Measurements from ENCODE around the gene SOX11.

SOX11 gene

GRCh38 chr2:5722236-5722635 lies 30.1 kb downstream of the SOX11 start:
- Histone ChIP-seq H3K36me3 (ENCODE audit: control insufficient read depth in 4 of 4, insufficient read depth in 4 of 4, low read length in 3 of 4) (no peaks in the 10 kb centered on the region), H3K4me1 (ENCODE audit: control extremely low read depth in 1 of 4, control insufficient read depth in 4 of 4, insufficient read depth in 4 of 4, low read length in 3 of 4) (peaks cover 0 to 8% (median 1%) of the 10 kb centered on the region in 4 experiments), H3K27me3 (replicated peaks in 2 of 5; ENCODE audit: control insufficient read depth in 4 of 5, insufficient read depth in 5 of 5, low read length in 4 of 5) (peaks cover 0 to 20% (median 9%) of the 10 kb centered on the region in 5 experiments), H3K4me3 (ENCODE audit: control insufficient read depth in 1 of 7, extremely low read depth in 1 of 7, insufficient read depth in 4 of 7, low read depth in 2 of 7, low read length in 6 of 7) (no peak overlapping the region), H3K27ac (ENCODE audit: insufficient read depth in 1 of 2, low read depth in 1 of 2, low read length in 2 of 2, poor library complexity in 1 of 2, severe bottlenecking in 2 of 2) (no peak overlapping the region), H3K9me3 (ENCODE audit: control extremely low read depth in 1 of 5, control insufficient read depth in 4 of 5, insufficient read depth in 2 of 5, low read depth in 1 of 5, low read length in 4 of 5) (peaks cover 0 to 2% (median 0%) of the 10 kb centered on the region in 5 experiments)
- ChIA-PET POLR2A (no interaction called here), CTCF (no interaction called here)
- WGBS (ENCODE audit: insufficient coverage), result 100% methylated on average over 2 of the region's 5 CpGs
- no peak for DNase-seq

- H3K9me3 ChIP-seq (ENCODE audit: control extremely low read depth in 1 of 5, control insufficient read depth in 4 of 5, insufficient read depth in 2 of 5, low read depth in 1 of 5, low read length in 4 of 5), result peaks cover 0 to 2% (median 0%) of the 10 kb centered on the region in 5 experiments
- H3K4me1 ChIP-seq (ENCODE audit: control extremely low read depth in 1 of 4, control insufficient read depth in 4 of 4, insufficient read depth in 4 of 4, low read length in 3 of 4), result peaks cover 0 to 8% (median 1%) of the 10 kb centered on the region in 4 experiments
- no peaks in the 10 kb centered on the region for H3K36me3 ChIP-seq (ENCODE audit: control insufficient read depth in 4 of 4, insufficient read depth in 4 of 4, low read length in 3 of 4)
- ChIA-PET POLR2A (no interaction called here), CTCF (no interaction called here)
- no peak overlapping the region for H3K4me3 ChIP-seq (ENCODE audit: control insufficient read depth in 1 of 7, extremely low read depth in 1 of 7, insufficient read depth in 4 of 7, low read depth in 2 of 7, low read length in 6 of 7)
- WGBS (ENCODE audit: insufficient coverage), result 97% methylated on average over 12 of the region's 17 CpGs
- H3K27me3 ChIP-seq (replicated peaks in 2 of 5; ENCODE audit: control insufficient read depth in 4 of 5, insufficient read depth in 5 of 5, low read length in 4 of 5), result peaks cover 0 to 17% (median 3%) of the 10 kb centered on the region in 5 experiments
- DNase-seq, result no peak
- no peak overlapping the region for H3K27ac ChIP-seq (ENCODE audit: insufficient read depth in 1 of 2, low read depth in 1 of 2, low read length in 2 of 2, poor library complexity in 1 of 2, severe bottlenecking in 2 of 2)
These were observed 31.9 kb downstream of the SOX11 start for GRCh38 chr2:5723791-5724735.

GRCh38 chr2:5725072-5725471 lies 32.9 kb downstream of the SOX11 start:
- H3K27ac ChIP-seq (ENCODE audit: insufficient read depth in 1 of 2, low read depth in 1 of 2, low read length in 2 of 2, poor library complexity in 1 of 2, severe bottlenecking in 2 of 2), result no peak overlapping the region
- H3K27me3 ChIP-seq (replicated peaks in 2 of 5; ENCODE audit: control insufficient read depth in 4 of 5, insufficient read depth in 5 of 5, low read length in 4 of 5), result peaks cover 0 to 15% (median 3%) of the 10 kb centered on the region in 5 experiments
- H3K9me3 ChIP-seq (ENCODE audit: control extremely low read depth in 1 of 5, control insufficient read depth in 4 of 5, insufficient read depth in 2 of 5, low read depth in 1 of 5, low read length in 4 of 5), result peaks cover 0 to 2% (median 0%) of the 10 kb centered on the region in 5 experiments
- WGBS (ENCODE audit: insufficient coverage), result 100% methylated on average over 1 of the region's 1 CpG
- no peak for DNase-seq
- ChIA-PET POLR2A (no interaction called here), CTCF (no interaction called here)
- peaks cover 0 to 8% (median 1%) of the 10 kb centered on the region in 4 experiments for H3K4me1 ChIP-seq (ENCODE audit: control extremely low read depth in 1 of 4, control insufficient read depth in 4 of 4, insufficient read depth in 4 of 4, low read length in 3 of 4)
- H3K4me3 ChIP-seq (ENCODE audit: control insufficient read depth in 1 of 7, extremely low read depth in 1 of 7, insufficient read depth in 4 of 7, low read depth in 2 of 7, low read length in 6 of 7), result no peak overlapping the region
- no peaks in the 10 kb centered on the region for H3K36me3 ChIP-seq (ENCODE audit: control insufficient read depth in 4 of 4, insufficient read depth in 4 of 4, low read length in 3 of 4)

- POLR2A ChIA-PET, result no interaction called here
- Histone ChIP-seq H3K4me3 (ENCODE audit: control insufficient read depth in 1 of 7, extremely low read depth in 1 of 7, insufficient read depth in 4 of 7, low read depth in 2 of 7, low read length in 6 of 7) (peak overlapping the region in 5 of 7 experiments; percentile 38 to 74 (median 53)), H3K27ac (ENCODE audit: insufficient read depth in 1 of 2, low read depth in 1 of 2, low read length in 2 of 2, poor library complexity in 1 of 2, severe bottlenecking in 2 of 2) (no peak overlapping the region), H3K36me3 (ENCODE audit: control insufficient read depth in 4 of 4, insufficient read depth in 4 of 4, low read length in 3 of 4) (no peaks in the 10 kb centered on the region), H3K9me3 (ENCODE audit: control extremely low read depth in 1 of 5, control insufficient read depth in 4 of 5, insufficient read depth in 2 of 5, low read depth in 1 of 5, low read length in 4 of 5) (peaks cover 0 to 2% (median 0%) of the 10 kb centered on the region in 5 experiments), H3K4me1 (ENCODE audit: control extremely low read depth in 1 of 4, control insufficient read depth in 4 of 4, insufficient read depth in 4 of 4, low read length in 3 of 4) (peaks cover 0 to 8% (median 1%) of the 10 kb centered on the region in 4 experiments), H3K27me3 (replicated peaks in 2 of 5; ENCODE audit: control insufficient read depth in 4 of 5, insufficient read depth in 5 of 5, low read length in 4 of 5) (peaks cover 0 to 11% (median 3%) of the 10 kb centered on the region in 5 experiments)
- CTCF ChIA-PET, result no interaction called here
- WGBS (ENCODE audit: insufficient coverage), result 4% methylated on average over 17 of the region's 23 CpGs
- DNase-seq, result peak; percentile 9 to 45 (median 22)
These were observed 33.7 kb downstream of the SOX11 start for GRCh38 chr2:5725794-5726463.

GRCh38 chr2:5727235-5727634 lies 35.1 kb downstream of the SOX11 start:
- CTCF ChIA-PET, result no interaction called here

GRCh38 chr2:5729416-5729815 lies 37.2 kb downstream of the SOX11 start:
- Histone ChIP-seq H3K36me3 (ENCODE audit: control insufficient read depth in 4 of 4, insufficient read depth in 4 of 4, low read length in 3 of 4) (no peaks in the 10 kb centered on the region), H3K9me3 (ENCODE audit: control extremely low read depth in 1 of 5, control insufficient read depth in 4 of 5, insufficient read depth in 2 of 5, low read depth in 1 of 5, low read length in 4 of 5) (peaks cover 0 to 2% (median 0%) of the 10 kb centered on the region in 5 experiments), H3K27me3 (replicated peaks in 2 of 5; ENCODE audit: control insufficient read depth in 4 of 5, insufficient read depth in 5 of 5, low read length in 4 of 5) (peaks cover 0 to 10% (median 3%) of the 10 kb centered on the region in 5 experiments), H3K4me3 (ENCODE audit: control insufficient read depth in 1 of 7, extremely low read depth in 1 of 7, insufficient read depth in 4 of 7, low read depth in 2 of 7, low read length in 6 of 7) (no peak overlapping the region), H3K4me1 (ENCODE audit: control extremely low read depth in 1 of 4, control insufficient read depth in 4 of 4, insufficient read depth in 4 of 4, low read length in 3 of 4) (peaks cover 0 to 8% (median 1%) of the 10 kb centered on the region in 4 experiments), H3K27ac (ENCODE audit: insufficient read depth in 1 of 2, low read depth in 1 of 2, low read length in 2 of 2, poor library complexity in 1 of 2, severe bottlenecking in 2 of 2) (no peak overlapping the region)
- ChIA-PET POLR2A (no interaction called here), CTCF (no interaction called here)
- DNase-seq, result no peak
- WGBS (ENCODE audit: insufficient coverage), result 100% methylated on average over 1 of the region's 3 CpGs

More at GRCh38 chr2:5727235-5727634, 35.1 kb downstream of the SOX11 start:
- no peak for DNase-seq
- Histone ChIP-seq H3K9me3 (ENCODE audit: control extremely low read depth in 1 of 5, control insufficient read depth in 4 of 5, insufficient read depth in 2 of 5, low read depth in 1 of 5, low read length in 4 of 5) (peaks cover 0 to 2% (median 0%) of the 10 kb centered on the region in 5 experiments), H3K27me3 (replicated peaks in 2 of 5; ENCODE audit: control insufficient read depth in 4 of 5, insufficient read depth in 5 of 5, low read length in 4 of 5) (peaks cover 0 to 11% (median 3%) of the 10 kb centered on the region in 5 experiments), H3K4me3 (ENCODE audit: control insufficient read depth in 1 of 7, extremely low read depth in 1 of 7, insufficient read depth in 4 of 7, low read depth in 2 of 7, low read length in 6 of 7) (no peak overlapping the region), H3K4me1 (ENCODE audit: control extremely low read depth in 1 of 4, control insufficient read depth in 4 of 4, insufficient read depth in 4 of 4, low read length in 3 of 4) (peaks cover 0 to 8% (median 1%) of the 10 kb centered on the region in 4 experiments), H3K36me3 (ENCODE audit: control insufficient read depth in 4 of 4, insufficient read depth in 4 of 4, low read length in 3 of 4) (no peaks in the 10 kb centered on the region), H3K27ac (ENCODE audit: insufficient read depth in 1 of 2, low read depth in 1 of 2, low read length in 2 of 2, poor library complexity in 1 of 2, severe bottlenecking in 2 of 2) (no peak overlapping the region)
- POLR2A ChIA-PET, result no interaction called here

GRCh38 chr2:5730386-5730785 lies 38.2 kb downstream of the SOX11 start:
- Histone ChIP-seq H3K27me3 (replicated peaks in 2 of 5; ENCODE audit: control insufficient read depth in 4 of 5, insufficient read depth in 5 of 5, low read length in 4 of 5) (peaks cover 0 to 10% (median 3%) of the 10 kb centered on the region in 5 experiments), H3K9me3 (ENCODE audit: control extremely low read depth in 1 of 5, control insufficient read depth in 4 of 5, insufficient read depth in 2 of 5, low read depth in 1 of 5, low read length in 4 of 5) (no peaks in the 10 kb centered on the region), H3K4me1 (ENCODE audit: control extremely low read depth in 1 of 4, control insufficient read depth in 4 of 4, insufficient read depth in 4 of 4, low read length in 3 of 4) (peaks cover 0 to 8% (median 1%) of the 10 kb centered on the region in 4 experiments), H3K4me3 (ENCODE audit: control insufficient read depth in 1 of 7, extremely low read depth in 1 of 7, insufficient read depth in 4 of 7, low read depth in 2 of 7, low read length in 6 of 7) (no peak overlapping the region), H3K27ac (ENCODE audit: insufficient read depth in 1 of 2, low read depth in 1 of 2, low read length in 2 of 2, poor library complexity in 1 of 2, severe bottlenecking in 2 of 2) (no peak overlapping the region), H3K36me3 (ENCODE audit: control insufficient read depth in 4 of 4, insufficient read depth in 4 of 4, low read length in 3 of 4) (no peaks in the 10 kb centered on the region)
- 100% methylated on average over 2 of the region's 2 CpGs for WGBS (ENCODE audit: insufficient coverage)
- ChIA-PET POLR2A (no interaction called here), CTCF (no interaction called here)
- no peak for DNase-seq

All from common myeloid progenitor, CD34-positive (primary cell).